Lower lobe of right lung (tissue), 2 donors: Measurements from ENCODE around the gene FRMD4A. TPM values are rescaled to one million over a fixed set of nuclear protein-coding genes. Genes with fewer than 3 reads are reported as not detected.

Experiments used
- ATAC-seq, 2 donors: fragments of 200-7000 bp; cut with Tn5 transposase; one replicate each; pipeline ENCODE4 v1.9.1; 2020 to 2022; ENCODE audit warnings: mild to moderate bottlenecking in 2 of 2, moderate library complexity in 2 of 2
- DNase-seq: peaks from one replicate; pipeline ENCODE4 v3.0.0-alpha.2; 2020
- H3K27ac ChIP-seq: fragments of 200-600 bp; one replicate; pipeline ENCODE4 v1.8.0; 2022
- H3K27me3 ChIP-seq: fragments of 200-600 bp; one replicate; pipeline ENCODE4 v1.8.0; 2022; ENCODE audit warnings: low read depth
- H3K36me3 ChIP-seq: fragments of 200-600 bp; one replicate; pipeline ENCODE4 v1.8.0; 2022; ENCODE audit warnings: mild to moderate bottlenecking
- H3K4me1 ChIP-seq: fragments of 200-600 bp; one replicate; pipeline ENCODE4 v1.8.0; 2022
- H3K4me3 ChIP-seq: fragments of 200-600 bp; one replicate; pipeline ENCODE4 v1.8.0; 2022; ENCODE audit warnings: mild to moderate bottlenecking
- H3K9me3 ChIP-seq: fragments of 200-600 bp; one replicate; pipeline ENCODE4 v1.8.0; 2022
- CTCF ChIP-seq: fragments of 200-600 bp; IDR thresholded peaks from one replicate; pipeline ENCODE4 v1.8.0; 2022; ENCODE audit warnings: antibody characterized with exemption, mild to moderate bottlenecking
- intact Hi-C: fragments of 100-400 bp; cut with DNase I; formaldehyde crosslinking; loops from one replicate; pipeline ENCODE4 v1.11.0; 2022
- total RNA-seq: library from RNA; stranded (reverse); fragmentation: NEBNext Ultra II Directional; extraction: Animal tissue kit (Norgen Biotek cat#: 25700); gene quantifications from one replicate; pipeline ENCODE4 v1.2.1, GENCODE V29; 2021
- donor health status: DM: no; HTN: yes; CAD: no; lungs with severe emphysema.

FRMD4A gene
- total RNA-seq, 1 donor from 2014 or later, result 64.8 TPM

DNA sequence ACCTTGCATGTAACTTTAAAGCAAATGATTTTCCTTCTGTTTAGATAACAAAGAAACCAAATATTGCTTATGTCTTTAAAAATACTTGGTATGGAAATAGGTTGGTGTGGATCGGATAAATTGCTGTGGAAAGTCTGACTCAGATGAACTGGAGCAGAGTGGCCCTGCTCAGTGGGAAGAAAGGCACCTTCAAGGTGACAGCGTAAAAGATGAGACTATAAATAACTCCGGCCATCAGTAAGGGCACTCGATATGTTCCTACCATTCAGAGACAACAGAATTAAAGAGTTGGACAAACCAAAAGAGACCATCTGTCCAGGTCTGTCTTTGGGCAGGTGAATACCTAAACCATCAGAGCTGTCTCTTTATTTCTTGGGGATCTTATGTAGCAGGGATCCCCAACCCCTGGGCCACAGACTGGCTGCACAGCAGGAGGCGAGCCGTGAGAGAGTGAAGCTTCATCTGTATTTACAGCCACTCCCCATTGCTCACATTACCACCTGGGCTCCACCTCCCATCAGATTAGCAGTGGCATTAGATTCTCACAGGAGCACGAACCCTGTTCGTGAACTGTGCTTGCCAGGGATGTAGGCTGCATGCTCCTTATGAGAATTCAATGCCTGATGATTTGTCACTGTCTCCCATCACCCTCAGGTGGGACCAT, 386.9 kb downstream of the FRMD4A start:
- Histone ChIP-seq H3K36me3 (no peaks in the 10 kb centered on the region), H3K27ac (no peak overlapping the region), H3K9me3 (no peaks in the 10 kb centered on the region), H3K27me3 (no peaks in the 10 kb centered on the region), H3K4me1 (peaks cover 14% of the 10 kb centered on the region), H3K4me3 (no peak overlapping the region)
- no peak for TF ChIP-seq CTCF
- intact Hi-C loops, result no loop called here
- DNase-seq (no peak), ATAC-seq (no peak)

DNA sequence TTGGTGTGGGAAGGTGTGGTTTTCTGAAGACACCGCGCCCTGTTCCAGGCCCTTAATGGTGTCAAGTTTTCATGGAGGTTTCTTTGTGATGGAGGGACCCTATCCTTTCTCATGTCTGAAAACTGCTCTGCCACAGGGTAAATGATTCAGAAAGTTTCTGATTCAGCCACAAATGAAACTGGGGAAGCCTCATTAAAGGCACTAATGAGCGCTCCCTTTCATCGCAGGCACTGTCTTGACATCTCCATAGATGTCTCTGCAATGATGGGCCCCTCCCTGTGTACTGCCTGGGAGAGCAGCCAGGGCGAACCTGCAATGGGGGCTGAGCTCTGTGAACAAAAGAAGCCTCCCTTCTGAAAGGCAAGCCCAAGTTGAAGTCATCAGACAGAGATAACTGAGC, 388.7 kb downstream of the FRMD4A start:
- Histone ChIP-seq H3K27me3 (no peaks in the 10 kb centered on the region), H3K36me3 (no peaks in the 10 kb centered on the region), H3K4me1 (peaks cover 14% of the 10 kb centered on the region), H3K4me3 (no peak overlapping the region), H3K27ac (no peak overlapping the region), H3K9me3 (no peaks in the 10 kb centered on the region)
- intact Hi-C loops, result no loop called here
- no peak for DNase-seq
- no peak for ATAC-seq
- TF ChIP-seq CTCF, result no peak

DNA sequence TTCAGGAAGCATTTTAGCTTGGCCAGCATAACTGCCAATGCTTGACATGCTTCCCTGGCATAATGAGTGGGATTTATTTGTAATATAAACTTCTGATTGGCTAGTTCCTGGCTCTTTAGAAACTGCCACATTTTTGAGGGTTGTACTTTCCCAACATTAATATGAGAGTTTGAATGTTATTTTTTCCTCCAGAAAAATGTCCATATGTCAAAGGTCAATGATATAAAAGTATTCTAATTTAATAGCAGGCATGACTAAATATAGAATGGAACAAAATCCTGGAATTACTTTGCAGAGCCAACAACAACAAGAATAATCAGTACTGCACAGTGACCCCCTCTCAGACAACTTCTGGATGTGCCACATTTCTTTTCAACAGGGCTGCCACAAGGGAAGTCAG, 391.3 kb downstream of the FRMD4A start:
- H3K27me3 ChIP-seq, result no peaks in the 10 kb centered on the region
- H3K4me3 ChIP-seq, result no peak overlapping the region
- H3K36me3 ChIP-seq, result no peaks in the 10 kb centered on the region
- ATAC-seq (no peak), DNase-seq (no peak)
- intact Hi-C loops, result no loop called here
- H3K4me1 ChIP-seq, result no peaks in the 10 kb centered on the region
- H3K9me3 ChIP-seq, result no peaks in the 10 kb centered on the region
- TF ChIP-seq CTCF, result no peak
- no peak overlapping the region for H3K27ac ChIP-seq

GRCh38 chr10:13938950-13939349, 391.8 kb downstream of the FRMD4A start:
- intact Hi-C loops, result no loop called here
- no peaks in the 10 kb centered on the region for H3K4me1 ChIP-seq
- no peaks in the 10 kb centered on the region for H3K36me3 ChIP-seq
- no peaks in the 10 kb centered on the region for H3K9me3 ChIP-seq
- H3K27me3 ChIP-seq, result no peaks in the 10 kb centered on the region
- peak in 1 of 2 donors; percentile 24 for ATAC-seq
- TF ChIP-seq CTCF, result no peak
- no peak overlapping the region for H3K27ac ChIP-seq
- no peak overlapping the region for H3K4me3 ChIP-seq
- DNase-seq, result no peak

GRCh38 chr10:13936826-13937225, 393.9 kb downstream of the FRMD4A start:
- no peak for DNase-seq
- intact Hi-C loops, result no loop called here
- no peak for ATAC-seq
- Histone ChIP-seq H3K36me3 (no peaks in the 10 kb centered on the region), H3K9me3 (no peaks in the 10 kb centered on the region), H3K4me3 (no peak overlapping the region), H3K27ac (no peak overlapping the region), H3K4me1 (no peaks in the 10 kb centered on the region), H3K27me3 (no peaks in the 10 kb centered on the region)
- TF ChIP-seq CTCF, result no peak

DNA sequence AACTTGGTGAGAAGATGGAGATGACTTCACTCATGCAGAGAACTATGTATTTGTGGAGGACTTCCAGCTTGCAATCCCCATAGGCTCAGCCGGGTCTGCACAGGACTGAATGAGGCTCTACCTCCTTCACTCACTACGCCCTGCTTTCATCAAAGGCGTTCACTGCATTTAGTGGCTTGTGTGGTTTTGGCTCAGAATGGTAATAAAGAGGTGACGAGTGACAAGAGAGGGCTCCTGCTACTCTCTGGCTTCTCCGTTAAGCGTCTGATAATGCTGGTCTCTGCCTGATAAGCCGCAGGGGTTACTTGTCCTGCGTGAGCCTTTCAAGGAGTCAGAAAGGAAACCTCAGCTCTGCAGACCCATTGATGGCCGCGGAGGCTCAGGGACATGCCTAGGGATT, 400.6 kb downstream of the FRMD4A start:
- DNase-seq (no peak), ATAC-seq (no peak)
- Histone ChIP-seq H3K27me3 (no peaks in the 10 kb centered on the region), H3K9me3 (no peaks in the 10 kb centered on the region), H3K4me3 (no peak overlapping the region), H3K36me3 (no peaks in the 10 kb centered on the region), H3K27ac (no peak overlapping the region), H3K4me1 (no peaks in the 10 kb centered on the region)
- no peak for TF ChIP-seq CTCF
- intact Hi-C loops, result no loop called here
